Endometrium (tissue), 2 donors: ENCODE data around the gene PSMD14.
"Not testable (repeated sequence)": the region's sequence is repeated elsewhere in the genome, so short reads cannot be mapped to it uniquely, and the experiment has no call there.

Source experiments
- FAIRE-seq: peaks from 2 replicates; lab custom pipeline; 2012; peaks lifted over from hg19 to GRCh38; lab: Jason Lieb, UNC
- donor health status: control.
- donor health status: control.

PSMD14 gene

DNA sequence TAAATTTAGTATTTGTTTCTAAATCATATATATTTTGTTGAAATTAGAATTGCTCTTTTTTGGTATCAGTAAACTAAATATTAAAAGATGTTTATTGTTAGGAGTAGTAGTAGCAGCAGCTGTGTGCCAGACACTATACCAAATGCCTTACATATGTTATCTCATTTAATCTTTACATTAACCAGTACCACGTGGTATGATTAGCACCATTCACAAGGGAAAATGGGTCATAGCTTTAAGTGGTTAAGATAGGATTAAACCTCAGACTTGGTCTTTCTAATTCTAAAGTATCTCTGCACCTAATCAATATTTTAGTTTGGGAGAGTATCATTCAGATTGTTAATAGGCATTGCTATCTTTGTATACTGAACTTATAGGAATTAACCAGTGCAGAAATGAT lies 29.0 kb downstream of the PSMD14 start:
- no peak for FAIRE-seq

- not testable (repeated sequence) for FAIRE-seq
Observed at GRCh38 chr2:161339532-161339931, 31.3 kb downstream of the PSMD14 start.

GRCh38 chr2:161340930-161341413 lies 32.7 kb downstream of the PSMD14 start:
- FAIRE-seq, result not testable (repeated sequence)

- FAIRE-seq, result no peak
Observed at GRCh38 chr2:161343235-161343634, 35.0 kb downstream of the PSMD14 start.

DNA sequence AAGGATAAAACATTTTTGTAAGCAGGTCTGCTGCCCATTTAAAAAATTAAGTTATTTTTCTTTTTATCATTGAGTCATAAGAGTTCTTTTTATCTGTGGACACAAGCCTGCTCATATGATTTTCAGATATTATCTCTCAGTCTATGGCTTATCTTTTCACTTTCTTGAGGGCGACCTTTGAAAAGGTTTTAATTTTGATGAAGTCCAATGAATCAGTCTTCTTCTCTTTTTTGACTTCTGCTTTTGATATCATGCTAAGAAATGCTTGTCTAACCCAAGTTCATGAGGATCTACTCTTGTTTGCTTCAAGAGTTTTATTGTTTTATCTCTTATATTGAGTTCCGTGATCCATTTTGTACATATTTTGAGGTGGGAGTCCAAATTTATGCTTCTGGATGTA lies 36.5 kb downstream of the PSMD14 start:
- no peak for FAIRE-seq

DNA sequence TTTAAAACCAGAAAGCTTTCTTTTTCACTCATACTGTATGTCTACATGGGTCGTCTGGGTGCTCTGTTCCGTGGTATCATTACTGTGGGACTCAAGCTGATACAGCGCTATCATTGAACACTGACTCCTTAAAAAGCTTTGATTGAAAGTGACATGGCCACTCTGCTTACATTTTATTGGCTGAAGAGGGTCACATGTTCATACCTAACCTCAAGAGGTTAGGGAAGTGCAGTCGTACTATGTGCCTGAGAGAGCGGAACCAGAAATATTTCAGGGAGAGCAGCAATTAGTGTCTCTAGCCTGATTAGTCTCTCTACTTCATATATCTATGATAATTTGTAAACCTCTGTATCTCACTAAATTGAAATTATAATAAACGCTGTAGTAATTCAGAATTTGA lies 43.5 kb downstream of the PSMD14 start:
- no peak for FAIRE-seq

DNA sequence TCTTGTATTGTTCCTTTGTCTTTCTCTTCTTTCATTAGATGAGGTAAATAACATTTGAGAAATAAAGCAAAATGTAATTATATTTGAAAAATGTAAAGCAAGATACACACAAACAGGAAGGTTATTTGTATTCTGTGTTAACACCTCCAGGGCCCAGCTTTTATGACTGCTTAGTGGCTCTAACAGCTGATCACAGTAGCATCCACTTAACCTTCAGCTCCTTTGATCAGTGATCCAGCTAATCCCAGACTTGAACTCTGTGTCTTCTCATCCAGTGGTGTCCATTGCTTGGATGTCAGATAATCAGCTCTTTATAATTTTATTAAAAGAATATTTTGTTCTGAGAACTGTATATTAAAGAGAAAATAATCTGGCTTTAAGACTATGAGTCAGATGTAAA lies 44.5 kb downstream of the PSMD14 start:
- FAIRE-seq, result no peak

DNA sequence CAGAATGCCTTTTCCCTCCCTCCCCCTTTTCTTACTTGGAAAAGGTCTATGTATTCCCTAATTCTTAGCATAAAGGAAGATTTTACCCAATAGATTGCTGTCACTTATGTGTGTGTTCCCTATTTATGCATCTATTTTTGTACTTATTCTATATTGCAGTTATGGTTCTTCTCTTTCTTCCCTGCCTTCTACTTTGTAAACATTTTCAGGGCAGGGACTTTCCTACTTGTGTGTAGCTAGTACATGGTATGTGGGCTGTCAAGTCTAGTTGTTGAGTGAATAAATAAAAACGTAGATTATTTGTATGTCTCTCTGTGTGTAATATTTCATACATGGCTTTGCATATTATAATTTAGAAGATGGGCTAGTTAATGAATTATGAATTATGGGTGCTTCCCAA lies 45.3 kb downstream of the PSMD14 start:
- no peak for FAIRE-seq

DNA sequence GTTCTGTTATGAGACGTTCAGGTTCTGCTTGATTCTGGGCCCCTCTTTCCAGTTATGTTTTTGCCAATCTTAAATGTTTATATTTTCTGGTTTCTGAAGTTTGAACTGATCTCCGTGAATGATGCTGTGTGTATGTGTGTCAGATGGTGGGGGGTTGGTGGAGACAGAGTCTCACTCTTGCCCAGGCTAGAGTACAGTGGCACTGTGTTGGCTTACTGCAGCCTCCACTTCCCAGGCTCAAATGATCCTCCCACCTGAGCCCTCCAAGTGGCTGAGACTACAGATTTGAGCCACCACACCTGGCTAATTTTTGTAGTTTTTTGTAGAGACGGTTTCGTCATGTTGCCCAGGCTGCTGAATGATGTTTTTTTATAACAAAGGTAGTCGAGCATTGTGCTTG lies 45.9 kb downstream of the PSMD14 start:
- no peak for FAIRE-seq

- FAIRE-seq, result peak; percentile 12
Observed at GRCh38 chr2:161355106-161355505, 46.9 kb downstream of the PSMD14 start.

GRCh38 chr2:161355983-161356382 lies 47.8 kb downstream of the PSMD14 start:
- no peak for FAIRE-seq

GRCh38 chr2:161357097-161357496 lies 48.9 kb downstream of the PSMD14 start:
- FAIRE-seq, result no peak

DNA sequence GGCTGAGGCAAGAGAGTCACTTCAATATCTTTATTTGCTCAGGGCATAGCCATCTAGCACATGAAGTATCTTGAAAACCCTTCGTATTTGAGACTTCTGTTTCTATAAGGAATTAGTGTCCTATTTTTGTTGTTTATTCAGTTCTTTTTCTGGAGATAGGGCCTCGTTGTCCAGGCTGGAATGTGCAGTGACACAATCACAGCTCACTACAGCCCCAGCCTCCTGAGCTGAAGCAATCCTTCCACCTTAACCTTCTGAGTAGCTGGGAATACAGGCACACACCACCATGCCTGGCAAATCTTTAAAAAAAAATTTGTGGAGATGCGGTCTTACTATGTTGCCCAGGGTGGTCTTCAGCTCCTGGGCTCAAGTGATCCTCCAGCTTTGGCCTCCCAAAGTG lies 50.6 kb downstream of the PSMD14 start:
- no peak for FAIRE-seq

- not testable (repeated sequence) for FAIRE-seq
Observed at GRCh38 chr2:161360095-161360654, 52.0 kb downstream of the PSMD14 start.

- FAIRE-seq, result no peak
Observed at GRCh38 chr2:161362568-161363166, 54.4 kb downstream of the PSMD14 start.

DNA sequence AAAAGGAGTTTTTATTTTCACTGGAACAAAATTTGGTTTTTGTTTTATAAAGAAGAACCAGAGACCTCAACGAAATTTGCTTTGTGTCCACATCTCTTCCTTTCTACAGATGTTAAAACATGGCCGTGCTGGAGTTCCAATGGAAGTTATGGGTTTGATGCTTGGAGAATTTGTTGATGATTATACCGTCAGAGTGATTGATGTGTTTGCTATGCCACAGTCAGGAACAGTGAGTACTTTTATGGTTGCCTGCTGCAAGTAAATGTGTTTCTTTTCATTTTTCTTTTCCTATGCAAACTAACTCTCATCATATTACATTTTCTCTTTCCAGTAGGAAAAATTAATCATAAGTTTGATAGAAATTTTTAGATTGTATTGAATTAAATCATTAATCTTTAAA lies 59.5 kb downstream of the PSMD14 start:
- FAIRE-seq, result no peak

- FAIRE-seq, result no peak
Observed at GRCh38 chr2:161369311-161369710, 61.1 kb downstream of the PSMD14 start.

DNA sequence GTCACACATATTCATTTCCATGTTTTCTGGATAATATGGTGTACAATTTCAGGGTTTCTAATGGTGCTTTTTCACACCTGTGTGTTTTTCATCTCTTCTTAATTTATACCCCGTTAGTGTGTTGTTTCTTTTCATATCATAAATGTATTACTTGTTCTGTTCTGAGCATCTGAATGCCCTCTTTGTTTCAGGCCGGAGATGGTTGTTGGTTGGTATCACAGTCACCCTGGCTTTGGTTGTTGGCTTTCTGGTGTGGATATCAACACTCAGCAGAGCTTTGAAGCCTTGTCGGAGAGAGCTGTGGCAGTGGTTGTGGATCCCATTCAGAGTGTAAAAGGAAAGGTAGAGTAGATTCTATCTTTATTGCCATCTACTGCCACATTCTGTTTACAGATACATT lies 62.8 kb downstream of the PSMD14 start:
- FAIRE-seq, result no peak

DNA sequence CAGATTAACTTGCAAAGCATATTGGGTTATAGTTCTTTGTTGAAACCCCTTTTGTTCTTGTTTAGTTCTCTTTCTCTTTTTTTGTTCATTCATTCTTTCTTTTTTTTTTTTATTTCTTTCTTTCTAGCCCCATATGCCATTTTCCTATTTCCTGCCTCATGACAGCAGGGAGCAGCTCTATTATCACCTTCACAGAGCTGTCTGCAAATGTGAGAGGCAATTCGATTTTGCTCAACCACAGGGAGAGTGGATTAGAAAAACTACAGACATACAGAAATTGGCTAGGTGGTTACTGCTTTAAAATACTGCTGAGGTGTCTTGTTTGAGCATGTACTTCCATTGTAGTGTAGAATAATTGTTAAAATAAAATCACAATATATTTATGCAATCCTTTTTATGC lies 63.6 kb downstream of the PSMD14 start:
- FAIRE-seq, result no peak

- FAIRE-seq, result no peak
Observed at GRCh38 chr2:161373942-161374341, 65.7 kb downstream of the PSMD14 start.

DNA sequence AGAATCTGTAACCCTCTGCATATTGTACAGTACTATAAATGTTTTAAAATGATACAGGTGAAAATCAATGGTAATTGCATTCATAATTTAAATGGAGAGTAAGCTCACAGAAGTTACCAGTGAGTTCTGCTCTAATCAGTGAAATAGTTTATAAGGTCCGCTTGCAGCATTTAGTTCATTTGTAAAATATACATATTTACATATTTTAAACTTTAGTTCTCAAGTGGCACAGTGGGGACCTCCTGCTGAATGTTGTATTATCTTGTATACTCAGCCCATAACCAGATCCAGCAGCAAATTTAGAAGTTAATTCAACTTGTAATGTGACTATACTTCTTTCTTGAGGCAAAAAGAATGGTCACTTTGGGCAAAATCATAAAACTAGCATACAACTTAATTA lies 66.2 kb downstream of the PSMD14 start:
- no peak for FAIRE-seq

- no peak for FAIRE-seq
Observed at GRCh38 chr2:161379740-161380139, 71.5 kb downstream of the PSMD14 start.

DNA sequence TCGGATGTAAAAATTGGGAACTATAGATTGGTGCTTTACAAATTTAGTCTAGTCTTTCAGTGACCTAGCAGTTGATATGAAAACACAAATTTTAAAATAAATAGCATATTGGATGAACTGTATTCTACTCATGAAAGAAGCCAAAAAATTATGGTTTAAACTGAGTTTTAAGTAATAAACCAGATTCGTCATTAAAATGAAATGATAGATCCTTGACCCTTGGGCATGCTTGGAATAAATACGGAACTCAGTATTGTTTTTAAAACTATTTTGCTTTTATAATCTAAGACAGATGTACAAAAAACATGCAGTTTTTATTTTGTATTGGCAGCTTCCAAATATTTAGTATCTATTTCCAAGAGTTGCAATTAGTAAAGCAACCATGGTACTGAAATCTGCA lies 73.3 kb downstream of the PSMD14 start:
- peak; percentile 76 for FAIRE-seq

- FAIRE-seq, result no peak
Observed at GRCh38 chr2:161382747-161383146, 74.5 kb downstream of the PSMD14 start.
